HL-60 (cell line): ENCODE data around the gene ADAR.

Source experiments
- POLR2AphosphoS5 ChIP-seq: IDR thresholded peaks from 2 replicates; pipeline ENCODE4 v1.6.1; 2012; ENCODE audit warnings: low read depth
- TF ChIP-seq, protein P1 (sequence below): IDR thresholded peaks from one replicate; pipeline ENCODE4 v1.5.1; 2011; ENCODE audit warnings: low read length, control low read depth, inconsistent platforms; ENCODE audit not compliant: insufficient read depth

DNA sequence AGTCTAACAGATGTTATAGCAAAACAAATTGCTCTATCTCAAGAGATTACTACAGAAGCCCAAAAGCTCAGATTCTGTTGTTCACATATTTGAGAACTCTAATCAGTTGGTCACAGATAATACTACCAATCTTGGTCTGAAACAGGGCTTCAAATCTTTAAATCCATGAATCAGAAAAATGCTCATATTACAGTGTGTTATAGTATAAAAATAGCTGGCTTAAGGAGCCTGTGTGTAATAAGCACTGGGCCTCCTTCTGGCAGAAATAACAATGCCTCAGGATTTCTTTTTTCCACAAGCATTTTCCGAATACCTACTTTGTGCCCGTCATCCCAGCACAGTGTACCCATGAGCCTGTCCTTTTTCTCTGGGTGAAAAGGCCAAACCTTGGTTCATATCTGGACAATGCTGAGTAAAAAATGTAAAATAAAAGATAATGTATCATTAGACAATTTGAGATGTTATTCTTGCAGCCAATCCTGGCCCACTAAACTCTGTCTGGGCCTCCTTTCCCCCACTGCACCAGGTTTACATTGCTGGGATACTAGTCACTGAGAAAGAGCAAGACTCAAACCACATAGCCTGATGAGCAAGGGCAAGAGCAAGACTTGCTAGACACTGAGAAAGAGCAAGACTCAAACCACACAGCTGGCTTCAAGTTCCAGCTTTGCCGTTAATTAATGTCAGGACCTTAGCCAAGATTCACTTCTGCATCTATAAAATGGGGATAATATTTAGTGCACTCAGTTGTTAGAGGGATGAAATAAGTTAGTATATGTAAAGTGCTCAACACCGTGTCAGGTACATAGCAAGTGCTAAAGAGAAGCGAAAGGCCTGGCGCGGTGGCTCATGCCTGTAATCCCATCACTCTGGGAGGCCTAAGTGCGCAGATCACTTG is 17.0 kb upstream of the ADAR start:
- TF ChIP-seq, protein P1, sequence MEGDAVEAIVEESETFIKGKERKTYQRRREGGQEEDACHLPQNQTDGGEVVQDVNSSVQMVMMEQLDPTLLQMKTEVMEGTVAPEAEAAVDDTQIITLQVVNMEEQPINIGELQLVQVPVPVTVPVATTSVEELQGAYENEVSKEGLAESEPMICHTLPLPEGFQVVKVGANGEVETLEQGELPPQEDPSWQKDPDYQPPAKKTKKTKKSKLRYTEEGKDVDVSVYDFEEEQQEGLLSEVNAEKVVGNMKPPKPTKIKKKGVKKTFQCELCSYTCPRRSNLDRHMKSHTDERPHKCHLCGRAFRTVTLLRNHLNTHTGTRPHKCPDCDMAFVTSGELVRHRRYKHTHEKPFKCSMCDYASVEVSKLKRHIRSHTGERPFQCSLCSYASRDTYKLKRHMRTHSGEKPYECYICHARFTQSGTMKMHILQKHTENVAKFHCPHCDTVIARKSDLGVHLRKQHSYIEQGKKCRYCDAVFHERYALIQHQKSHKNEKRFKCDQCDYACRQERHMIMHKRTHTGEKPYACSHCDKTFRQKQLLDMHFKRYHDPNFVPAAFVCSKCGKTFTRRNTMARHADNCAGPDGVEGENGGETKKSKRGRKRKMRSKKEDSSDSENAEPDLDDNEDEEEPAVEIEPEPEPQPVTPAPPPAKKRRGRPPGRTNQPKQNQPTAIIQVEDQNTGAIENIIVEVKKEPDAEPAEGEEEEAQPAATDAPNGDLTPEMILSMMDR: no peak
- TF ChIP-seq POLR2AphosphoS5: no peak
